A204.1 (cell line): ENCODE results near the gene TRA2B.

ENCODE experiments used
- FAIRE-seq: peaks from 2 replicates; lab custom pipeline; 2012; peaks lifted over from hg19 to GRCh38; lab: Jason Lieb, UNC

The TRA2B gene

DNA sequence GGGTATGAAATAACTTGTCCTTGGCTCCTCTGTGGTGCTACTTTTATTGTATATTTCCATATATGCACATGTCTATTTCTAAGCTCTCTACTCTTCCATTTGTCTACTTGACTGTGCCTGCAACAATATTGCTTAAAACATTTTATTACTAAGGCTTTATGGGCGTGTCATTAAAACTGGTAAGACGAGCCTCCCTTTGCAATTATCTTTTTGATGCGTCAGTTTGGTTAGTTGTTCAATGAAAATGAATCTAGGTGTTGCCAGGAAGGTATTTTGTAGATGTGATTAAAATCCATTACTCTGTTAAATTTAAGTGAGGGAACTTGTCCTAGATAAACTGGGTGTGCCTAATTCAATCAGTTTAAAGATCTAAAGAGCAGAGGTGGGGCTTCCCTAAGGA lies 12.9 kb upstream of the TRA2B start:
- FAIRE-seq, result no peak

- no peak for FAIRE-seq
Measured at GRCh38 chr3:185949515-185949914, 11.7 kb upstream of the TRA2B start.

DNA sequence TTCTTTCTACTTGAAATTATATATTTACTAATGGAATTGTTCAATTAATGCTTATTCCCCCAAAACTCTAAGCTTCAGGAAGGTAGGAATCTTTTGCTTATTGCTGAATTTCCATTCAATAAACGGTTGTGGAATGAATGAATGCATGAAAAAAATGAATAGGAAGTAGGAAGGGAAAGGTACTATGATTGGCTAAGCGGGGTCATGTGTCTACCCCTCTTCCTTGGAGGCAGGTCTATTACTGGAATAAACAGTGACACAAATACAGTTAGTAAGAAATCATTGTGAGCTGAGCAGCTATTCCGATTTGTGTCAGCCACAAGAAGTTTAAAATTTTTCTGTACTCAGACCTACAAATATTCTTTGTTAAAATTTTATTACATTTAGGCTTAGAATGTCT lies 10.5 kb upstream of the TRA2B start:
- FAIRE-seq, result no peak

DNA sequence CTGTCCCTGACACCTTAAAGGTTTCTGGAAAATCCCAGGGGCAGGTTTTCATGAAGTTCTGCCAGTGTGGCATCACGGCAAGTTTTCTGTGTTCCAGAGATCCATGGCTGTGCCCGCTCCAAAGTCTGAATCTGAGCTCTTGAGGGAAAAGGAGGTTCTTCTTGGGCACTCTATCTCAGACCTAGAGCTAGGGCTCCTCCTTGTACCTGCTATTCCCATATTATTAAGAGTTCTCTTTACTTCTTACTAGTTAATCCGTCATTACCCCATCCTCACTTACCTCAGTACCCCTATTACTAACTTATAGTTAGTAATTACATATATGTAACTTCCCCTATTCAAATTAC lies 5.9 kb upstream of the TRA2B start:
- no peak for FAIRE-seq

GRCh38 chr3:185942907-185943759 lies 5.3 kb upstream of the TRA2B start:
- no peak for FAIRE-seq

GRCh38 chr3:185942396-185942795 lies 4.6 kb upstream of the TRA2B start:
- no peak for FAIRE-seq

DNA sequence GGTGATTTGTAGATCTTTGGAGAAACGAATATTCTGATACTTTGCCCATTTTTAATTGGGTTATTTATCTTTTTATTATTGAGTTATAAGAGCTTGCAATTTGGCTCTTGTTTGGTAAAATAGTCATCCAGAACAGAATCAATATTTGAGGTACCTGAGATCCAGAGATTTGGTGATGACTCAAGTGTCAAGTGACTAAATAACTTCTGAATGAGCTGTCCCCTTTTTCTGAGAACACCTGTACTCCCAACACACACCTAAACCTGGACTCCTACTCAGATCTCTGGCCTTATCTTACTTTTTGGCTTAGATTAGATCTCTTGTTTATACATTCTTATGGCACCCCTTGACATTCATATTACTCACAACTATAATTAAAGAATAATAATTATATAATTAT lies 3.1 kb upstream of the TRA2B start:
- FAIRE-seq, result no peak

- FAIRE-seq, result no peak
Measured at GRCh38 chr3:185939721-185940120, 1.9 kb upstream of the TRA2B start.

DNA sequence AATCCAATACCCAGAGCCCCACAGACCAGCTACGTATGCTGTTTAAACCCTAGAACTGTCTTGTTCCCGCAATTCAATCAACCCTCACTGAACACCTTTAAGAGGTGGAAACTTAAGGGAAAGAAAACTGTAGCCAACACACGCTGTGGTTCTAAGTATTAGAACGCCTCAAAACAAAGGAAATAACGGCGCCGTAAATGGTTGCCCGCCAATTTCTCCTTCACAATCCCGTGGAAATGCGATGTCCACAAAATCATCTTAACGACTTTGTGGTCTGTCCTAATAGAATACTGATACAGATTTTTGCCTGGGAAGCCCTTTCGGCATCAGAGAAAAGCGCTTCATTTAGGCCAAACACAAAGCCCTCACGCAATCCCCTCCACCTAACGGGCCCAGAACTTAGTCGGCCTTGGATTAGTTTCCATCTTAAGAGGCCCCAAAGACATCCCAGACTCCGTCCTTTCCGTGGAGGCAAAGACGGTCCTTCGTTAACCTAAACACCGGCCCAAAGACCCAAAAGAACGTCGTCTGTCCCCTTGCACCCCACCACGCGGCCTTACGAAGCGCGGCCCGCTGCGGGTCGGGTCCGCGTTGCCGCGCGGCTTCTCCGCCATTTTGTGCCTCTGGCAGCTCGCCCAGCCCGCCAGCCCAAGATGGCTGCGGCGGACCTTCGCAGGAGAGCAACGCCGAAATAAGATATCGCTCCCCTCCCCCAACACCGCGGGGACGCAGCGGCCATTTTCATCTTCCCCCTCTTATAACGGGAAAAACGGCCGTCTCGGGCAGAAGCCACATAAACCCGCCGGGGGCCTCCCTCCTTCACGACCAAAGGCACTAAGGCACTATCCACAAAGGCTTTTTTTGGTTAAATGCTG lies 763 bp downstream of the TRA2B start:
- no peak for FAIRE-seq

DNA sequence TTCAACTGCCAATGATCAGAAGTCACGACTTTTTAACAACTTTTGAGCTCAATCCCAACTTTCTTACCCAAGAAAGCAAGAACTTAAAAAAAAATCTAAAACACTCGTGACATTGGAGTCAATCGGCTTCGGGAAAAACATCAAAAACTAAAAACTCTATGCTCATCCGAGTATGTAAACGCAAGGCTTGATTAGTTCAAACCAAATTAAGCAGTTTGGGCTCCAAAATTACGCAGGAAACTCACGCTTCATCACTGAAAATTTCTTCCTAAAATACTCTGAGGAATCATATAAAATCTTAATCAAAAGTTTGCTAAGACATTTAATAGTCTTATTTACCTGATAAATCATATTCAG lies 1.6 kb downstream of the TRA2B start:
- FAIRE-seq, result no peak

GRCh38 chr3:185935465-185936272 lies 2.1 kb downstream of the TRA2B start:
- no peak for FAIRE-seq

GRCh38 chr3:185934767-185935464 lies 2.9 kb downstream of the TRA2B start:
- no peak for FAIRE-seq

DNA sequence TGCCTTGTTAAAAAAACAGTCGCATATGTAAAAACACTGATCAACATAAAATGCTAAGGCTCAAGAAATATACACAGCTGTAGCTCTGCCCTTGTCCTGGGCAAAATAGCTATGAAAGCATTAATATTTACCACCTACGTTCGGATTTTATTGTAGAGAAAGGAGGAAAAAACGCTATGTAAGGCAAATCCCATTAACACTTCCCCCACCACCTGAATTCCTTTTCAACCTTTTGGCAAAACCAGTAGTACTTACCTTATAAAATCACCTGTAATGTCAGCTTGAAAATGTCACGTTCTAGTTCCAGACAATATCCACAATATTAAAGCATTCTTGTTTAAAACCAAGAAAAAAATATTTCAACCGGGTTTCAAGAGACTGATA lies 3.6 kb downstream of the TRA2B start:
- no peak for FAIRE-seq

GRCh38 chr3:185933374-185934173 lies 4.2 kb downstream of the TRA2B start:
- no peak for FAIRE-seq

- no peak for FAIRE-seq
Measured at GRCh38 chr3:185931777-185932612, 5.8 kb downstream of the TRA2B start.

DNA sequence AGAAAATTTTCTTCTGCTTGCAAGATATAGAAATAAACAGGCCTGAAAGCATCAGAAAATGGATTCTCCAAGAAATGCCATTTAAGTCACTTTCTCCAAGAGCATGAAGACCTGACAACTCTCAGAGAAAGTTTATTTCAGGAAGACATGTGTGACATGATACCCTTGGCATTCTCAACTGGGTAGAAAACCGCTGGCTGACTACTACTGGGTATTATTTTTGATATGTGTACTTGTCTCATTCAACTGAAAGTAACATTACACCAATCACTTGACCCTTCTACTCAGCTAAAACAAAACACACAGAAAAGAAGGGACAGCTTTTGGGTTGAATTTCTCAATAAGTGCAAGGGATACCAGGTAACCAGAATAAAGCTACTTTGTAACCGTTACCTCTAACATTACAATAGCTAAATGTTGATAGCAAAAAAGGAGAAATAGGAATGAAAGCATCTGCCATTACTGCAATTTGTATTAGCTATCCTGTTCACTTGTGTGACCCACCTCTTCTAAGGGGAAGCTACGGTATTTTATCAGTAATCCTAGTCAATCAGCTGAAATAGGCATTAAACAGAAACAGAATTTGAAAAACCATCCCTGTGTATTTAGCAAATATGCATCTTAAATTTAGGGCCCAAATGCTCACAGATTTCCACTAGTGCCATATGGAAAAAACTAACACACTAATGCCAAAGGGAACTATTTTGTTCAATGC lies 7.3 kb downstream of the TRA2B start:
- no peak for FAIRE-seq

DNA sequence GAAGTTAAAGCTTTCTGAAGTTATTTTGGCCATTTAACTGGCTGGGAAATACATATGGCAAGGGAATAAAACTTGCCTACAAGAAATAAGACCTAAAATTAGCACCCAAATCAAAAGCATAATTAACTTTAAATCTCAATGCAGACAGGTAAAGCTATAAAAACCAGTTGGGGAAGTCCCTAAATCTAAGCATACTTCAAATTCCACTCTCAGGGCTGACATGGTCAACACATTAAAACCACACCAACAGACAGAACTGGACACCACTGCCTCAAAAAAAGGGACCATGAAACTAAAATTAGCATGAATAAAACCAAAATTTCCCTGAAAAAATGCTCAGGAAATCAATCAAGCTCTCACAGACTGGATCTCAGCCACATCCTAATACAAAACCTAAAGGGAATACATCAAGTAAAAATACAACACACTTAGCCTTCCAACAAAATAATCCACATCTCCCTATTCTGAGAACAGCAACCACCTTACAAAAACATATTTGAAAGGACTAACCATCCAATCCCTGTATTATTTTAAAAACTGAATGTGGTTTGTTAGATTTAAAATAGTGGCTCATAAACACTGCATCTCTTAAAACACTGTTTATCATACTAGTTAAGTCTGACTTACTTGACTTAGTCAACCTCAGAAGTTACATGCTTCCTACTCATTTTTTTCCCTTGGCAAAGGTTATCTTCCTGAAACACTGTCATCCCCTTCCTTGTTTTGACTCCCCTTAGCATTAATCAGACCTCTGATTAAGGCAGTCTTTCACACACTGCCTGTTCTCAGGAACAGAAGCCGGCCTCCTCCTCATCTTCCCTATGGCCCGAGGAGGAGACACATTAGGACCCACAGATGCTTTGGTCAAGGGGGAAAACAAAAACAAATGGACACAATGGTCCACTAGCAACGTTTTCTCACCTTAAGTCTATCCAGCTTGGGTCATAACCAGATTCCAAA lies 8.3 kb downstream of the TRA2B start:
- FAIRE-seq, result no peak

DNA sequence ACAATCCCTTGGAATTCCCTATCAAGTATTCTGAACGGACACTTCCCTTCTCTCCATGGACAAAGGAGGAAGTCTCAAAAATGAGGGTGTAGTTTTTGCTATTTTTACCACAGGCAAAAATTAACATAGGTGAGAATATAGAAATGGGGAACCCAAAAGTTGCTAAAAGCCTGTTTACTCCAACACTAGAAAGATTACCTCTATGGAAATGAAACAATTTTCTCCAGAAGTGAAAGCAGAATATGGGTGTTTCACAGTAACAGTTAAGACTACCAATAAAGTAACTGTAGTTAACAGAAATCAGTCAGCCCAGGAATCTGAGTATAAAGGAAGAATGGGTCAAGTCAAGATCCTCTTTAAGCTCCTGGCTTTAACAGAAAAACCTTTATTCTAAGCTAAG lies 9.3 kb downstream of the TRA2B start:
- no peak for FAIRE-seq
